Right atrium auricular region (tissue), 2 donors: ENCODE results near the gene FMNL2. TPM values are rescaled to one million over a fixed set of nuclear protein-coding genes. Genes with fewer than 3 reads are reported as not detected.

Experiments used
- DNase-seq: peaks from one replicate; pipeline ENCODE4 v3.0.0-alpha.2; 2019; ENCODE audit warnings: low spot score
- H3K27ac ChIP-seq, 2 donors: fragments of 200-600 bp; sonication (generic); 1 replicate in 1 of 2; 2 replicates in 1 of 2; pipeline ENCODE4 v1.5.1; 2016 to 2019
- H3K27me3 ChIP-seq, 2 donors: fragments of 200-600 bp; sonication (generic); one replicate each; pipeline versions ENCODE4 v1.5.1 to v1.6.0; 2017 to 2019
- H3K36me3 ChIP-seq: fragments of 200-600 bp; sonication (generic); one replicate; pipeline ENCODE4 v1.5.1; 2016
- H3K4me1 ChIP-seq, 2 donors: fragments of 200-600 bp; sonication (generic); one replicate each; pipeline versions ENCODE4 v1.5.1 to v1.6.0; 2017 to 2019
- H3K4me3 ChIP-seq, 2 donors: fragments of 200-600 bp; sonication (generic); 1 replicate in 1 of 2; 2 replicates in 1 of 2; pipeline ENCODE4 v1.5.1; 2017 to 2019; ENCODE audit warnings: mild to moderate bottlenecking in 1 of 2, moderate library complexity in 1 of 2
- H3K9me3 ChIP-seq, 2 donors: fragments of 200-600 bp; sonication (generic); one replicate each; pipeline ENCODE4 v1.5.1; 2019
- CTCF ChIP-seq, 2 donors: fragments of 200-600 bp; sonication (generic); IDR thresholded peaks; one replicate each; pipeline ENCODE4 v1.5.1; 2019; ENCODE audit warnings: antibody characterized with exemption in 2 of 2
- total RNA-seq, 2 donors: library from RNA; depleted of rRNA; stranded (reverse); fragments of >200 nt; gene quantifications; one replicate each; pipeline ENCODE4 v1.1.0, GENCODE V29; 2016

The FMNL2 gene
- total RNA-seq, 2 donors from 2014 or later = 6.0 to 11.5 TPM

DNA sequence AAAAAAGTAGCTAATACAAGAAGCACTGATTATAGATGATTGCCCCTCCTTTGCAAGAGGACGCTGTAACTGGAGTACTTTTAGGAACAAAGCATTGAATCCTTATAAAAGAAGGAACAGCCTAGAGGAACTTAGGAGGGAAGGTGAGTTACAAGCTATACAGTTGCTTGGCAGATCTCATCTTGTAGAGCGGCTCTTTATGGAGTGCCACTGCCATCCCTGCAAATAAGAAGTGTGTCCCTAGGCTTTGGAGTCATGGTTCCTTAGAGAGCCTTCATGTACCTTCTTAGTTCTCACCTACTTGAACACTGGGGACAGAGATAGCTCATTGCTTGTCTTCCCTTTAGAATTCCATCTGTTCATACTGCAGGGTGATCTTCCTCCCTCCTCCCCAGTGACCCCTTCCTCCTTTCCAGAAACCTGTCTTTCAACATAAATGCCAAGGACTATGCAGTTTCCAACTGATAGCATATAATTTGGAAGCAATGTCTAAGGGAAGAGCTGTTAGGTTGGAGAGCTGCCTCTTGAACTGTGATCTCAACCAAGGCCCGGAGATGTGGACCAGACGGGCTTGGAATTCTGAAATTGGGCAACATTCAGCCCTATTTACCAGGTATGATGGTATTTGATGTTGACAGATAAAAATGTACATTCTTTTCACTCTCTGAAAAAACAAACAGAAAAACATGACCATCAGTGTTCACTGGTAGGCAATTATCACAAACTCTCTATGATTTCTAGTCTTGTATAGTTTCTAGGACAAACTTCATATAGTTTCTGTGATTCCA, 7.5 kb downstream of the FMNL2 start:
- no peak overlapping the region for H3K27ac ChIP-seq
- no peak for TF ChIP-seq CTCF (IDR thresholded peaks at IDR 0.05)
- no peak for DNase-seq

DNA sequence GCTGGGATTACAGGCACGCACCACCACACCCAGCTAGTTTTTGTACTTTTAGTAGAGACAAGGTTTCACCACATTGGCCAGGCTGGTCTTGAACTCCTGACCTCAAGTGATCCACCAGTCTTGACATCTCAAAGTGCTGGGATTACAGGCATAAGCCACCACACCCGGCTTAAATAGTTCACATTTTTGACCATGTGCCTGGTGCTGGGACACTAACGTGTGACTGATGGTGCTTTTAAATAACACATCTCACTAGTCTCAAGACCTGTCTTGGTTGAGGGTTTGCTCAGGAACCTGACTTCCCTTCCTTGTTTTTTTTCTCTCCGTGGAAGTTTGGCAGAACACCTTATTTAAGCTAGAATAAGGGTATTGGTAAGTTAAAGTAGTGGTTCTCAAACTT, 8.5 kb downstream of the FMNL2 start:
- Histone ChIP-seq H3K9me3 (no peaks in the 10 kb centered on the region), H3K4me1 (peaks cover 0 to 17% of the 10 kb centered on the region in 2 donors)
- TF ChIP-seq CTCF (IDR thresholded peaks at IDR 0.05) = no peak

More for the DNA sequence above, 7.5 kb downstream of the FMNL2 start:
- H3K9me3 ChIP-seq = no peaks in the 10 kb centered on the region
- no peaks in the 10 kb centered on the region for H3K27me3 ChIP-seq
- H3K4me1 ChIP-seq = peaks cover 0 to 17% of the 10 kb centered on the region in 2 donors
- H3K36me3 ChIP-seq = no peaks in the 10 kb centered on the region
- no peak overlapping the region for H3K4me3 ChIP-seq

DNA sequence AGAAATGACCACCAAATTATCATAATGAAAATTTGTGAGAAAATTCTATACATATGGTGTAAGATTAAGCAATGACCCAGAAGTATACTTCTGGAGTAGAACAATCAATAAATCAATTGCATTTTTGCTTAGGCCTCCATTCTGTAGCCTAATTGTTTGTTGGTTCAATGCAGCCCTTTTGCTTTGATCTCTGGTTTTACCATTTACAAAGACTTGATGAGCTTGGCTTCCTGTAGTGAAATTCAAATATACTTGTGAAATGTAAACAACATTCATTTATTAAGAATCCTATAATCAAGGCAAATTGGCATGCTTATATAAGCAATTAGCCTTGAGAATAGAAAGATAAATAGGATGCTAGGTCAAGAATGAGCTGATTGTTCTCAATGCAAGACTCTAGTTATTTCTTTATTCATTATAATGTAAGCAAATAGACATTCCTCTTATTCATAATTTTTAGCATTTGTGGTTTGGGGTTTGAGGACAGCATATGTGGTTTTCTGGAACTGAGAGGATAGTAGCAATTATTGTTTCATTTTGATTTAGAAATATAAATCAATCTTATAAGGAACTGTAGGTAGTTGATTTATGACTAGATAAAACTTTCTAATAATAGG, 9.7 kb downstream of the FMNL2 start:
- no peak for TF ChIP-seq CTCF (IDR thresholded peaks at IDR 0.05)
- no peak for DNase-seq

More for the DNA sequence above, 8.5 kb downstream of the FMNL2 start:
- H3K27me3 ChIP-seq = no peaks in the 10 kb centered on the region
- no peaks in the 10 kb centered on the region for H3K36me3 ChIP-seq
- no peak overlapping the region for H3K4me3 ChIP-seq
- no peak for DNase-seq
- H3K27ac ChIP-seq = no peak overlapping the region

DNA sequence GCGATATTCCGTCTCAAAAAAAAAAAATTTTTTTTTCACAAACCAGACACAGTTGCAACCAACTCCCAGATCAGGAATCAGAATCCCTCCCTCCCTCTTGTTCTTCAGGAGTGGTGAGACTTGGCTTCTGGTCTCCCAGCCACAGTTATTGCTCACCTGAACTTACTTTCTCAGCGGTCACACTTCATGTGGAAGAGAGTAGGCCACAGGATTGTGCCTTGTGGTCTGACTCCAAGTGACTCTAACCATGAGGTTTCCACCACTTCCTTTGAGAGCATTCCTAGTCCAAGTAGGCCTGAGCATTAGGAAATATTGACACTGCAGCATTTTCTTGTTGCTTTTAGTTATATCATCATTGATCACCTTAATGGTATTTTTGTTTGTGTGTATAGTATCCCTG, 12.1 kb downstream of the FMNL2 start:
- H3K4me1 ChIP-seq = no peaks in the 10 kb centered on the region
- H3K36me3 ChIP-seq = no peaks in the 10 kb centered on the region
- H3K27ac ChIP-seq = no peak overlapping the region
- no peak overlapping the region for H3K4me3 ChIP-seq
- DNase-seq = no peak
- no peaks in the 10 kb centered on the region for H3K27me3 ChIP-seq
- H3K9me3 ChIP-seq = no peaks in the 10 kb centered on the region
- TF ChIP-seq CTCF (IDR thresholded peaks at IDR 0.05) = no peak

More for the DNA sequence above, 9.7 kb downstream of the FMNL2 start:
- Histone ChIP-seq H3K36me3 (no peaks in the 10 kb centered on the region), H3K4me3 (no peak overlapping the region), H3K9me3 (no peaks in the 10 kb centered on the region), H3K27ac (no peak overlapping the region), H3K4me1 (peaks cover 0 to 13% of the 10 kb centered on the region in 2 donors), H3K27me3 (no peaks in the 10 kb centered on the region)

DNA sequence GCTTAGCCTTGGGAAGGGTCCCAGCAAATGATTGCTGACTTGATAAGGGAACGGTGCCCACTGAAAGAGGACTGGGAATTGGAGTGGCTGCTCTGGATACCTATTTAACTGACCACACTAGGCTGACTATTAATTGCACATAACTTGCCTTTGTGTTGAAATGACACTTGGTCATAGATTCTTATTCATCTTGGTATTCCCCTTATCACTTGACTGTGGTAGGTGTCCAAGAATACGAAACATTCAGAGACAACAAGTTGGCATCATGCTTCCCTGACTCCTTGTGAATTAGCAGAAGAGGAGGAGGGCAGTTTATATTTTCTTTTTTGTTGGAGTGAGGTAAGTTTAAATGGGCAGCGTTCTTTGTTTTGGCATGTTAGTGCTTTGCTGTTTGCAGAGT, 13.4 kb downstream of the FMNL2 start:
- Histone ChIP-seq H3K36me3 (no peaks in the 10 kb centered on the region), H3K9me3 (no peaks in the 10 kb centered on the region), H3K4me1 (no peaks in the 10 kb centered on the region), H3K4me3 (no peak overlapping the region), H3K27ac (no peak overlapping the region), H3K27me3 (no peaks in the 10 kb centered on the region)
- DNase-seq = no peak
- no peak for TF ChIP-seq CTCF (IDR thresholded peaks at IDR 0.05)
